Activated T-helper 1 cell treated with anti-CD3 and anti-CD28 coated beads, Interleukin-2, amount 50 U/mL, for 16 hours (primary cell): ENCODE measurements around the gene NPIPA5.
"Not testable (repeated sequence)": the region's sequence is repeated elsewhere in the genome, so short reads cannot be mapped to it uniquely, and the experiment has no call there.

Experiments
- DNase-seq, 2 donors: peaks; one replicate each; pipeline ENCODE4 v3.0.0-alpha.2; 2020; ENCODE audit warnings: low read depth in 1 of 2, low spot score in 1 of 2

The NPIPA5 gene

DNA sequence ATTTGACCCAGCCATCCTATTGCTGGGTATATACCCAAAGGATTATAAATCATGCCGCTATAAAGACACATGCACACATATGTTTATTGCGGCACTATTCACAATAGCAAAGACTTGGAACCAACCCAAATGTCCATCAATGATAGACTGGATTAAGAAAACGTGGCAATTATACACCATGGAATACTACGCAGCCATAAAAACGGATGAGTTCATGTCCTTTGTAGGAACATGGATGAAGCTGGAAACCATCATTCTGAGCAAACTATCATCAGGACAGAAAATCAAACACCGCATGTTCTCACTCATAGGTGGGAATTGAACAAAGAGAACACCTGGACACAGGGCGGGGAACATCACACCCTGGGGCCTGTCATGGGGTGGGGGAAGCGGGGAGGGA, 14.9 kb upstream of the NPIPA5 start:
- not testable (repeated sequence) for DNase-seq

DNA sequence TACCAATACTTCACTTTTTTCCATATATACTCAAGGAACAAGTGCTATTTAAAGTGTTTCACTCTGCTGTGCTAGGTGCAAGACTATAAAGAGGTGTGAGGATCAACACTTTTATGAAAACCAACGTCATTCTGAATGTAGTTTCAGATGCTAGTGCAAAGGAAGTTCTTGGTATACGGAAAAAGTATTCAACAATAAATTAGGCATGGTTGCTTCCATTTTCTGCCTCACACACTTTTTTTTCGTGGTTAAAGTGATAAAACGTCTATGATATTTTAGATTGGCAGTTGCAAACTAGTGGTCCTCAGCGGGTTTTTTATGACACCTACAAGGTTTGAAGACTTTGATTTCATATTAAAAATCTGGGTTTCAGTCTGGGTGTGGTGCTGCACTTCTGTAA, 11.8 kb upstream of the NPIPA5 start:
- not testable (repeated sequence) for DNase-seq

DNA sequence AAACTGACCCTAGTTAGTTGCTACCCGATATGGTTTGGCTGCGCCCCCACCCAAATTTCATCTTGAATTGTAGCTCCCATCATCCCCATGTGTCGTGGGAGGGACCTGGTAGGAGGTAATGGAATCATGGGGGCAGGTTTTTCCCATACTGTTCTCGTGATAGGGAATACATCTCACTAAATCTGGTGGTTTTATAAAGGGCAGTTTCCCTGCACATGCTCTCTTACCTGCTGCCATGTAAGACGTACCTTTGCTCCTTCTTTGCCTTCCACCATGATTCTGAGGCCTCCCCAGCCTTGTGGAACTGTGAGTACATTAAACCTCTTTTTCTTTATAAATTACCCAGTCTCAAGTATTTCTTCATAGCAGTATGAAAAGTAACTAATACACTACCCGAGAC, 10.0 kb upstream of the NPIPA5 start:
- DNase-seq, result not testable (repeated sequence)

DNA sequence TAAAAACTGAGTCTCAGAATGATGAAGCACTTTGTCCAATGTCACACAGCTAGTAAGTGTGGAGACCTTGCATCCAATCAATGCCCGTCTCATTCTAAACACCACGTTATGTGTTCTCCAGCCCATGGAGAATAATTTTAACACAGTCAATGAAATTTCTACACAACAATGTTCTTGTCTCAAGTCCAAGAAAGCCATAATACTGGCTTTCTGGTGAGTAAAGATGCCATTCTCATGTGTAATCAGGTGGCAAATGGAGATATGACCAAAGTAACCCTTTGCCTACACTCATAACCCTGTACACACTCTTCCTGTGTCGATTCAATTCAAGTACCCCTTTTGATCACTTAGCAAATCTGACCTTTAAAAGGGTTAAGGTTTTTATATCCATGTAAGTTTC, 4.7 kb upstream of the NPIPA5 start:
- not testable (repeated sequence) for DNase-seq

DNA sequence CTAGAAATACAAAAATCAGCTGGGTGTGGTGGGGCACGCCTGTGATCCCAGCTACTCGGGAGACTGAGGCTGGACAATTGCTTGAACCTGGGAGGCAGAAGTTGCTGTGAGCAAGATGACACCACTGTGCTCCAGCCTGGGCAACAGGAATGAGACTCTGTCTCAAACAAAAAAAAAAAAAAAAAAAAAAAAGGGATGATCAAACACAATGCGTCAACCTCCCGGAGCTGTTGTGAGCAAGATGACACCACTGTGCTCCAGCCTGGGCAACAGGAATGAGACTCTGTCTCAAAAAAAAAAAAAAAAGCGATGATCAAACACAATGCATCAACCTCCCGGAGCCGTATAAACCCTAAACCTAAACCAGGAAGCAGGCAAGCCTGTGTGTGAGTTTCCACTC, 20.6 kb downstream of the NPIPA5 start:
- not testable (repeated sequence) for DNase-seq

DNA sequence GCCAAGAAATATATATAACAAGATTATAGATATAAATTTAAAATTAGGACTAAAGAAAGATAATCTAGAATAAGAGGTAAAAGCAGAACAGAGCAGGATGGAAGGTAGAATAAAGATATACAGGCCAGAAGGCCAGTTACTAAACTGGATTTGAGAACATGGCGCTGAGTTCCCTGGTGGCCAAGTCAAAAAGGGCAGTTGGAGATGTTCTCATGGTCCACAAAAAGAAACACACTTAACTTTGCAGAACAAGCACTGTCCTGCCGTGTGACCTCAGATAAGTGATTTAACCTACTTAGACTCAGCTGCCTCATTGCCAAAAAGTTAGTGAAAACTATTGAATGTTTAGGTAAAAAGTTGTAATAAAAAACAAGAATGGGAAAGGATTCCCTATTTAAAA, 23.2 kb downstream of the NPIPA5 start:
- not testable (repeated sequence) for DNase-seq

DNA sequence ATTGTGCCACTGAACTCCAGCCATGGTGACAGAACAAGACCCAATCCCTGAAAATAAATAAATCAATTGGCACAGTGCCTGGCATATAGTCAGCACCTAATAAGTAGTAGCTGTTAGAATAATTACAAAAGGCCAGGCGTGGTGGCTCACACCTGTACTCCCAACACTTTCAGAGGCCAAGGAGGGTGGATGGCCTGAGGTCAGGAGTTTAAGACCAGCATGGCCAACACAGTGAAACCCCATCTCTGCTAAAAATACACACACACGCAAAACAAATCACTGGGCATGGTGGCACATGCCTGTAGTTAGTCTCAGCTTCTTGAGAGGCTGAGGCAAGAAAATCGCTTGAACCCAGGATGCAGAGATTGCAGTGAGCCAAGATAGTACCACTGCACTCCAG, 25.2 kb downstream of the NPIPA5 start:
- not testable (repeated sequence) for DNase-seq

DNA sequence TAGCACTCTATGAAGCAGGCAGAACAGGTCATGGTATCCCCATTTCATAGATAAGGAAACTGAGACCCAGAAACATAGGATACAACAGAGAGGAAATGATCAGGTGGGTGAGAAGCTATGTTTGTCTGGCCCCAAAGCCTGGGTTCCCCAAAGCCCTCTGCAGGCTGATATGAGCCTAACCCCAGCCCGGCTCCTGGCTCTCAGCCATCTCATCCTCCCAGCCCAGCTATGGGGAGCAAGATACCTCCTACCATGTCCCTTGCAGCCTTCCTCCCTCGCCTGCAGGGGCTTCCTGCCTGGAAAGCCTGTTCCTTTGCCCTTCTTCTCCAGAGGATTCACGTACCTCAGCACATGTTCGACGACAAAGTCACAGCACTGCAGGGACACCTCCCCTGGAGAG, 26.3 kb downstream of the NPIPA5 start:
- DNase-seq, result not testable (repeated sequence)

DNA sequence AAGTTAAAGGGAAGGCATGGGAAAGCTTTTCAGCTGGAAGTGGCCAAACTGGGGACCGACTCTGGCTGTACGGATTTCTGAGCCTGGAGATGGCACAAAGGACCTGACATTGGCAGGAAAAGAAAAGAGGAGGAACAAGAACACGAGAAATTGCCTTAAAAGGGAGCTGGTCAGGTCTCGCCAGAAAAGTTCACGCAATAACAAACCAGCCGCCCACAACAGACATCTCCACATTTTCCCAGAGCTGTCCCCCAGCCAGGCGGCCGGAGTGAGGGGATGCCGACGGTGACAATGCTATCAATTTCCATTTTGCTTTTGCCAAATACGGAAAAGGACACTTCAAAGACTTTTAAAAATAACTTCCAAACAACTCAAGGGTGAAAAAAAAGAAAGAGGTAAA, 26.8 kb downstream of the NPIPA5 start:
- DNase-seq, result not testable (repeated sequence)

DNA sequence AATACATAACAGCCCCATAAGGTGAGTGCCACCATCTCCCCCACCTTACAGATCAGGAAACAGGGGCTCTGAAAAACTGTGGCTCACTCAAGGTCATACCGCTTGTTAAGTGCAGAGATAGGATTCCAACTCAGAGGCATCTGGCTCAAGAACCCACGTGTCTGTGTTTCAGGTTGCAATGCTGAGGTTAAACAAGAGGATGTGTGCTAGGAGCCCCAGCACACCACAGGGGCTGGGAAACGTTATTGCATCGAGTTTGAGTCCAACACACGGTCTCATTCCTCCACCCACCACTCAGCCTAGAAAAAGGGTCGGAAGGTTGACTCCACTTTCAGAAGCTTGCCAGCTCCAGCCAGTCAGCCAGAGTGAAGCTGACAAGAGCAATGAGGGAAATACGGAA, 29.4 kb downstream of the NPIPA5 start:
- DNase-seq, result not testable (repeated sequence)

DNA sequence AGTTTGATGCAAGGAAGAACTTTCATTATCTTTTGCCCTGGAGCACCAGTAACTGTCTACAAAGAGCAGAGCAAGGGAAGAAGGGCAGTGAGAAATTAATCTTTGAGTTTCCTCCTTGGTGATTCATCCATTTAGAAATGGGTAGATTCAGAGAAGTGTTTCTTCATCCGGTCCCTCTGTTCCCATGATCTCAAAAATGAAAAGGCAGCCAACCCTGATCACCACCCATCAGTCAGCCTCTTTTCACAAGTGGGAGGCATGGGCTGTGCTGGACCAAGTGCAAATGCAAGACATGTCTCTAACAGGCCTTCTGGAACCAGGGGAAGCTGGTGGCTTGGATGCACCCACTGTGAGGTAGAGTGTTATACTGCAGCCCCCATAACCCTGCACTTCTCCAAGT, 35.8 kb downstream of the NPIPA5 start:
- DNase-seq, result not testable (repeated sequence)

DNA sequence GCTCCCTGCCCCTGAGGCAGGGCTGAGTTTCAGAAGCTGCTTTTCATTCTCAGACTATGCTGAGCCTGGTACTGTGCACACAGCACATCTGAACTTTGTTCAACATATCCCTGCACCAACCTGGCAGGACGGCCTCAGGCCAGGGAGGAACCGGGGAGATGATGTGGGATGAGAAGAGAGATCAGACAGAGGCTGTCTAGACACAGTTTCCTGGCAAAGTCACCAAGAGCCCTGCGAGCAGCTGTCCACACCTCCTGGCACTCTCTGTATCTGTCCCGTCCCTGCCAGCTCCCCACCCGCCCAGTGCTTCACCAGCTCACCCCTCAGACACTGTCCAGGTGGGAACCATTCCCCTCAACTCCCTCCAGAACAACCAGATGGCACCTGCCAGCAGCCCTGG, 39.1 kb downstream of the NPIPA5 start:
- not testable (repeated sequence) for DNase-seq

DNA sequence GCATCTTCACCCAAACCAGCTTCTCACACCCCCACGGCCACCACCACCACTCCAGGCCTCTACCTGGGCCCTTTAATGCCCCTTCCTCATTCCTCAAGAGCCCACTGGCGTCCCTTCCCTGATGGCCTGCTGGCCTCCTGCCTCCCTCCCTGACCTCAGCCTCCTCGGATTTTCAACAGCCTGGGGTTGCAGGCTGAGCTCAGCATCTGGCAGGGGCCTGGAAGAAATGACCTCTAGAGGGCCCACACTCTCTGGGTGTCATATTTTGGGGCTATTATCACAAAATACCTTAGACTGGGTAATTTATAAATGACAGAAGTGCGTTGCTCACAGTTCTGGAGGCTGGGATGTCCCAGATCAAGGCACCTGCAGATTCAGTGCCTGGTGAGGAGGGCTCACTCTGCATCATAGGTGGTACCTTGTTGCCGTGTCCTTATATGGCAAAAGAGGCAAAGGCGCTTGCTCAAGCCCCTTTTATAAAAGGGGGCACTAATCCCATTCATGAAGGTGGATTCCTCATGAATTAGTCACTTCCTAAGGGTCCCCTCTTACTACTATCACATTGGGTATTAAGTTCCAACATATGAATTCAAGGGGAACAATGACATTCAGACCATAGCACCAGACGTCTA, 40.0 kb downstream of the NPIPA5 start:
- DNase-seq, result not testable (repeated sequence)

DNA sequence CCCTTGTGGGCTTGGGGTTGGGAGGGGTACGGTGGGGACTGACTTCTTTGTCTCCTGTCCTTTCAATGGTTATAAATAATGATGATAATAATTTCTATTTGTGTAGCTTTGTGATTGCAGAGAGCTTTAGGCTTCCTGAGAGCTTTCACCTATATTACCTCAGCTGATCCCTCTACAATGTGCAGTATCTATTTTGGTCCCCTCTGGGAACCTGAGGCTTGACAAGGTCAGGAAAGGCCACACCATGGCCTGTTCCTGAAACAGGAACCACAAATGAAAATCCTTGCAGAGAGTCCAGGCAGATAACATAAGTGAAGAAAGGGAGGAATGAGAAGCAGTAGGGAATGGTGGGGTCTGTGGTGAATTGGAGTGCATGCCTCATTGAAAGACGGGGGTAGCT, 42.5 kb downstream of the NPIPA5 start:
- DNase-seq, result not testable (repeated sequence)

DNA sequence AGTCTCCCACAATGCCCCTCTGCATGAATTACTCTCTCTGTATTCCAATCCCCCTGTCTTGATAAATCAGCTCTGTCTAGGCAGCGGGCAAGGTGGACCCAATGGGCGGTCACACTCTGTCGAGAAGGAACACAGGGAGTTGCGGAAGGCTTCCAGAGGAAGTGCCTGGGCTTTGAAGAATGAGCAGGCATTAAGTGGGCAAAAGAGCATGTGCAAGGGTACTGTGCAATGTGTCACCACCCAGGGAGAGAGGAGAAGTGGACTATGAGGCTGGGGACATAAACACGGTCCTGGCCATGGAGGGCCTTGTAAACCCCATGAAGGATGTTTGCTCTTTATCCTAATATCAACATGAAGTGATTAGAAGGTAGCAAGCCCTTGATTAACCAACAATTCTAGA, 44.1 kb downstream of the NPIPA5 start:
- not testable (repeated sequence) for DNase-seq

DNA sequence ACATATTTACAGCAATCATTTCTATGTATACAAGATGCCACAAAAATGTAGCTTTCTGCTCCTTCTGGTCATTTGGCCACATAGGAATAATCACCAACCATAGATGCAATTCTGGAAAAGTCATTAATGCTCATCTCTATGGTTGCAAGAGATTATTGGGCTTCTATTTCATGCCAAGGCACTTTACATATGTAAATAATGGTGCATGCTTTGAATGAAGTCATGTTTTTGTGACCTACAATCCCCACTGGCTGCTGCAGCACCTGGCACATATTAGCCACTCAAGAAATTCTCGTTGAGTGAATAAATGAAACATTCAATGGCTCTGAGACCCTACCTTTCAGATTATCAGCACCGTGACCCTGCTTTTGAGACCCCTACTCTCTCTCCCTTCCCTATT, 47.1 kb downstream of the NPIPA5 start:
- not testable (repeated sequence) for DNase-seq

DNA sequence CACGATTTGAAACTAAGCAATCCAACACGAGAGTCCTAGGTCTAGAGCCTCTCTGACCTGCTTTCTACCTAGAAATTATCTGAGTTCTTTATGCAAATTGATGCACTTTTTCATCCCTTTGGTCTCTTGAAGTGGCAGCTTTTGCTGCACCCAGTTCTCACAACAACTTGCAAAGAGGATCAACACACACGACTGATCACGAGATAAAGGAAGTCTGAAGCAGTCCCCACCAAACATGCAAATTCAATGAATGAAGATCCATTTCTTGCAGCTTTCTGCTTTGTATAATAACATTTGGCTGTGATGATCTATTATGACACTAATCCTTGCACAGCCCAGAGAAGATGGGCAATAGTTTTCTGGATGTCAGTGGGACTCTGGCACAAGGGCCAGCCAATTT, 53.1 kb downstream of the NPIPA5 start:
- DNase-seq, result not testable (repeated sequence)

DNA sequence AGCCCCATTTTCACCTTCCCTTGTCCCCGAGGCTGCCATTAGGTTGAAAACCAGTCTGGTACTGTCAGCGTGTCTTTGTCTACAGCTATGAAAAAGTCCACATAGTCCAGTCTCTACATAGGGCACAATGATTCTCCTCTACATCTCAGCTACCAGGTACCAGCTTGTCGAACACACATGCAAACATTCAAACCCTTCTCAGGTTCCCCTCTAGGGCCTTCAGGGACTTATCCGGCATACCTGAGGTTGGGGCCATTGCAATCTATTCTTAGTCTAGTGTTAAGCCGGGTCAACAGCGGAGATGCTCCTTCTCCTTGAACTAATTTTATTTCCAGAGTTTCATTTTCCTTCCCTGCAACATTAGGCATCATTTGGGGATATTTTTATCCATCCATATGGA, 54.7 kb downstream of the NPIPA5 start:
- DNase-seq, result not testable (repeated sequence)

DNA sequence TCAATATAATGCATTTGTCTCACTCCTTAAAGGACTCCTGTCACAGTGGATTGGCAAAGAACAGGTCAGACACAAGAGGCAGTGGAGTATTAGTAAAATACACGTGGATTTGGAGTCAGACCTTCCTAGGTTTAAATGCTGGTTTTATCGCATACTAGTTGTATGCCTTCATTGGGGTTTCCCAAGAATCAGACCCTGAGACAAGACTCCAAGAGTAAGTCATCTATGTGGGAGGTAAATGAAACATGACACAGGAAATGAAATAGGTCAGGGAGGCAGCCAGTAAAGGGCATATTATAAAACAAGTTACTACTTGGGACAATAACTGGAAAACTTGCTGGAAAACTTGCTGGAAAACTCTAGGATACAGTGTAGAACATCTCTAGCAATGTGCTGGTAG, 56.9 kb downstream of the NPIPA5 start:
- DNase-seq, result not testable (repeated sequence)

DNA sequence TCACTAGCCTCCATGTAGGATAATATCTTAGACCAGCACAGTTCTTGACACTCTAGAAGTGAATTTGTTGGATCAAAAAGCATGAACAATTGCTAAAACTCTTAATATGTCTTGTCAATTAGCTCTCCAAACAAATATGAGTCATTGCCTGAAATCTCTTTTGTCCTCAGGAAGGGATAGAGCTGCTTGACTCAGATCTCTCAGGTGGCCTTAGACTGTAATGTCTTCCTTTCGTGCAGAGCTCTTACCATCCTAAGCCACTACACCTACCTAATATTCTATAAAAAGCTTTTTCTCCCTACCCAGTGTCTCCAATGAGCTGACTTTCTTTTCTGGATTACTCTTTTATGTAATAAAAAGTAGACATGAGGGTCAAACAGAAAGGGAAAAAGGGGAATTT, 63.5 kb downstream of the NPIPA5 start:
- not testable (repeated sequence) for DNase-seq
